MG63 (cell line): ENCODE measurements around the gene HOXA5. TPM values are rescaled to one million over a fixed set of nuclear protein-coding genes. Genes with fewer than 3 reads are reported as not detected.

Experiments
- DNase-seq: peaks from one replicate; pipeline ENCODE4 v3.0.0-alpha.2; 2020
- H3K27me3 ChIP-seq: fragments of 250-450 bp; sonication (Bioruptor Pico); 2 replicates; pipeline ENCODE4 v1.5.1; 2020; ENCODE audit warnings: mild to moderate bottlenecking, moderate library complexity
- H3K36me3 ChIP-seq: fragments of 250-450 bp; sonication (Bioruptor Pico); 2 replicates; pipeline ENCODE4 v1.5.1; 2020; ENCODE audit warnings: mild to moderate bottlenecking, moderate library complexity
- H3K4me3 ChIP-seq: fragments of 250-450 bp; sonication (Bioruptor Pico); 2 replicates; pipeline ENCODE4 v1.5.1; 2020; ENCODE audit warnings: mild to moderate bottlenecking, moderate library complexity
- H3K9me3 ChIP-seq: fragments of 250-450 bp; sonication (Bioruptor Pico); 2 replicates; pipeline ENCODE4 v1.5.1; 2020; ENCODE audit warnings: mild to moderate bottlenecking, moderate library complexity
- total RNA-seq: library from RNA; depleted of rRNA; stranded (reverse); fragments of >200 nt; shearing (Covaris generic); gene quantifications from 2 replicates; pipeline ENCODE4 v1.2.3, GENCODE V29; 2014; ENCODE audit warnings: low replicate concordance

Gene HOXA5
- total RNA-seq, 1 experiment from 2014 or later = 1.7 TPM

GRCh38 chr7:27184337-27185012, 41.0 kb upstream of the HOXA5 start:
- Histone ChIP-seq H3K9me3 (no peaks in the 10 kb centered on the region), H3K36me3 (no peaks in the 10 kb centered on the region), H3K4me3 (peak overlapping the region; percentile 51), H3K27me3 (no peaks in the 10 kb centered on the region)
- DNase-seq = peak; percentile 60

- DNase-seq = no peak
- H3K27me3 ChIP-seq = no peaks in the 10 kb centered on the region
- no peaks in the 10 kb centered on the region for H3K36me3 ChIP-seq
- no peaks in the 10 kb centered on the region for H3K9me3 ChIP-seq
- H3K4me3 ChIP-seq = peak overlapping the region; percentile 51
Observed at GRCh38 chr7:27183682-27184336, 40.3 kb upstream of the HOXA5 start.

GRCh38 chr7:27182861-27183681, 39.6 kb upstream of the HOXA5 start:
- Histone ChIP-seq H3K4me3 (peak overlapping the region; percentile 51), H3K27me3 (no peaks in the 10 kb centered on the region), H3K9me3 (no peaks in the 10 kb centered on the region), H3K36me3 (no peaks in the 10 kb centered on the region)
- DNase-seq = no peak

- DNase-seq = no peak
- Histone ChIP-seq H3K27me3 (no peaks in the 10 kb centered on the region), H3K36me3 (no peaks in the 10 kb centered on the region; the same call in 1 of the 2 replicates), H3K9me3 (no peaks in the 10 kb centered on the region), H3K4me3 (no peak overlapping the region)
Observed at GRCh38 chr7:27182285-27182841, 38.9 kb upstream of the HOXA5 start.

GRCh38 chr7:27181795-27182275, 38.4 kb upstream of the HOXA5 start:
- DNase-seq = no peak
- H3K36me3 ChIP-seq = peaks cover 4% of the 10 kb centered on the region
- no peaks in the 10 kb centered on the region for H3K27me3 ChIP-seq
- no peak overlapping the region for H3K4me3 ChIP-seq
- H3K9me3 ChIP-seq = no peaks in the 10 kb centered on the region

- no peaks in the 10 kb centered on the region for H3K27me3 ChIP-seq
- peaks cover 10% of the 10 kb centered on the region for H3K36me3 ChIP-seq
- DNase-seq = no peak
- H3K9me3 ChIP-seq = no peaks in the 10 kb centered on the region
- H3K4me3 ChIP-seq = no peak overlapping the region
Observed at GRCh38 chr7:27180431-27181420, 37.2 kb upstream of the HOXA5 start.

- H3K27me3 ChIP-seq = no peaks in the 10 kb centered on the region
- peak; percentile 81 for DNase-seq
- H3K4me3 ChIP-seq = peak overlapping the region; percentile 51
- peaks cover 10% of the 10 kb centered on the region for H3K36me3 ChIP-seq
- no peaks in the 10 kb centered on the region for H3K9me3 ChIP-seq
Observed at GRCh38 chr7:27179503-27180430, 36.3 kb upstream of the HOXA5 start.

GRCh38 chr7:27179030-27179429, 35.5 kb upstream of the HOXA5 start:
- H3K9me3 ChIP-seq = no peaks in the 10 kb centered on the region
- H3K27me3 ChIP-seq = no peaks in the 10 kb centered on the region
- DNase-seq = no peak
- H3K36me3 ChIP-seq = peaks cover 10% of the 10 kb centered on the region
- peak overlapping the region; percentile 51 for H3K4me3 ChIP-seq

GRCh38 chr7:27178366-27178765, 34.9 kb upstream of the HOXA5 start:
- peak; percentile 57 for DNase-seq
- Histone ChIP-seq H3K4me3 (peak overlapping the region; percentile 51), H3K27me3 (no peaks in the 10 kb centered on the region), H3K36me3 (peaks cover 10% of the 10 kb centered on the region), H3K9me3 (no peaks in the 10 kb centered on the region)

GRCh38 chr7:27177795-27178320, 34.4 kb upstream of the HOXA5 start:
- peak; percentile 49 for DNase-seq
- H3K9me3 ChIP-seq = no peaks in the 10 kb centered on the region
- H3K27me3 ChIP-seq = no peaks in the 10 kb centered on the region
- peaks cover 10% of the 10 kb centered on the region for H3K36me3 ChIP-seq
- peak overlapping the region; percentile 51 for H3K4me3 ChIP-seq

- H3K36me3 ChIP-seq = peaks cover 10% of the 10 kb centered on the region
- no peaks in the 10 kb centered on the region for H3K9me3 ChIP-seq
- H3K27me3 ChIP-seq = no peaks in the 10 kb centered on the region
- peak overlapping the region; percentile 51 for H3K4me3 ChIP-seq
- peak; percentile 50 for DNase-seq
Observed at GRCh38 chr7:27176962-27177794, 33.7 kb upstream of the HOXA5 start.

GRCh38 chr7:27176524-27176845, 33.0 kb upstream of the HOXA5 start:
- Histone ChIP-seq H3K4me3 (peak overlapping the region; percentile 51; the same call in 1 of the 2 replicates), H3K27me3 (no peaks in the 10 kb centered on the region), H3K9me3 (no peaks in the 10 kb centered on the region), H3K36me3 (peaks cover 15% of the 10 kb centered on the region)
- DNase-seq = no peak

- peak; percentile 54 for DNase-seq
- Histone ChIP-seq H3K27me3 (no peaks in the 10 kb centered on the region), H3K4me3 (peak overlapping the region; percentile 20; the same call in 1 of the 2 replicates), H3K36me3 (peaks cover 21% of the 10 kb centered on the region), H3K9me3 (no peaks in the 10 kb centered on the region)
Observed at GRCh38 chr7:27175626-27176523, 32.4 kb upstream of the HOXA5 start.
